SKM-1 treated with dmso at 0.1 percent for 144 hours (cell line): ENCODE data around the gene DHRS13.
A peak's percentile ranks its signal among the peaks of the same experiment; 100 is the strongest.

ENCODE experiments used
- DNase-seq: peaks from one replicate; lab custom pipeline; 2025; ENCODE audit not compliant: unreplicated experiment; lab: John Stamatoyannopoulos, UW

DHRS13 gene

DNA sequence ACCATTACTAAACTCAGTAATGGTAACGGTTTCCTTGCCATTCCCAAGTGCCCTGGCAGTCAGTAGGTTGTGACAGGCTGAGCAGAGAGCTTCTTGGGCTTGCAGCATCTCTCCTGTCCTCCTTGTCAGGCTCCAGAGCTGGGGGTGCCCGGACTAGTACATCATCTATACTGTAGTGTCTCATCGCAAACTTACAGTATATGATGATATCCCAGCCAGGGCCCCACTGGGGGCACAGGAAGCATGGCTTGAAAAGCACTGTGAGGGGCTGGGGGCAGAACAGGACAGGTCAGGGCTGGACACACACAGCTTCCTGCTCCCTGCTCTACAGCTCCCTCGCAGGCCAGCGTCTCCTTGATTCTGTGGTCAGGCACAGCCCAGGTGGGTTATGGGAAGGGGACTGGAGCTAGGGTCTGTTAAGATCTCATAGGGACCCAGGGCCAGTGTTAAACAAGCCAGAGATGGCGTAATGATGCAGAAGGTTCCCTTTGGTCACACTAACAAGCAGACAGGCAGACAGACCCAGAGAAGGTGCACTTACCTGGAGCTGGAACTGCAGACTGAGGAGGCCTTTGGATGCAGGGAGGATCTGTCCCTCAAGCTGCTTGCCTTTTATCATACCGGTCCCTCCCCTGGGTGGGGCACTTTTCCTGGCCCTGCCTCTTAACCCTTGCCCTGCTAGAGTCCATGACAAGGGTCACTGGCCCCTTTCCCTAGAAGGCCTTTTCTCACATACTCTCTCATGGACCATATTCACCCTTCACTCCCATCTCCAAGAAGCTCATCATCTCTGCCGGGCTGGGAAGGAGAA is 41.3 kb downstream of the DHRS13 start:
- DNase-seq: no peak

- no peak for DNase-seq
Observed at GRCh38 chr17:28860363-28860808, 42.5 kb downstream of the DHRS13 start.

- no peak for DNase-seq
Observed at GRCh38 chr17:28858801-28859355, 44.0 kb downstream of the DHRS13 start.

DNA sequence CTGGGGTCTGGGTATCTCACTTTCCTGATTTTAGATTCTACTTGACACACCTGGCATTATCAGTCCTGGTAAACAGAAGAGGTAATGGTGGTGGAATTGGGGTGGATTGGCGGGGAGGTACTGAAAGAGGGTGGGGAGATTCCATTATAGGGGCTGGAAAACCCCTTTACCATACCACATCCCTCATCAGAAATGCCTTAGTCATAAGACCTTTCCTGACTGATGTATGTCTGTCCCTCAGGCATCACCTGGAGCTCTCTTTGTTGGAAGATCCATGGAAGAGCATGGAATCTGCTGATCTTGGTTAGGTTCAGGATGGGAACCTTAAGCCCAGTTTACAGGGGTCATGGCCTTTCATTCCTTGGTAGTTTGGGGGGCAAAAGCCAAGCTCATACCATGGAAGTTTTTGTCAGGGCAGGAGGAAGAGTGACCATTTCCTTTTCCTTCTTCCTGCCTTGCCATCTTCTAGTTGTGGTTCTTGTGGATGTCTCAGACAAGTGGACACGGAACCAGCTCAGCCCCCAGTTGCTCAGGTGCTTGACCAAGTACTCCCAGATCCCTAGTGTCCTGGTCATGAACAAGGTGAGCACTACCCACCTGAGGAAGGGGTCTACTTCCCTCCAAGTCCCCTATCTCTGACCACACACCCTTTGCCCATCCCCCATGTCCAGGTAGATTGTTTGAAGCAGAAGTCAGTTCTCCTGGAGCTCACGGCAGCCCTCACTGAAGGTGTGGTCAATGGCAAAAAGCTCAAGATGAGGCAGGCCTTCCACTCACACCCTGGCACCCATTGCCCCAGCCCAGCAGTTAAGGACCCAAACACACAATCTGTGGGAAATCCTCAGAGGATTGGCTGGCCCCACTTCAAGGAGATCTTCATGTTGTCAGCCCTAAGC is 44.7 kb downstream of the DHRS13 start:
- DNase-seq: no peak

DNA sequence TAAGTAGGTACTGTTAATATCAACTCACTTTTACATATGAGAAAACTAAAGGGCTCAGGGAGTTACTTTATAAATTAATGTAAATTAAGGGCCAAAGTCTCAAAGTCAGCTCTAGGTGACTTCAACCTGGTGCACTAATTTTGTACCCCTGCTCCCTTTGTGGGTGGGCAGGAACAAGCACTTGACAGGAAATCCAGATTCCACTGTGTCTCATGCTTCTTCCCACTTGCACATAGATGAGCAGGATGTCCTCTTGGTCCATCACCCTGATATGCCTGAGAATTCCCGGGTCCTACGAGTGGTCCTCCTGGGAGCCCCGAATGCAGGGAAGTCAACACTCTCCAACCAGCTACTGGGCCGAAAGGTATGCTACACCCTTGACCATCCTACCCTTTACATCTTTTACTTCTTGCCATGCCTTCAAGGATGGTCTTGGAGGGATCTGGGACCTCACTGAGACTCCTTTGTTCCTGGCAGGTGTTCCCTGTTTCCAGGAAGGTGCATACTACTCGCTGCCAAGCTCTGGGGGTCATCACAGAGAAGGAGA is 46.8 kb downstream of the DHRS13 start:
- no peak for DNase-seq

DNA sequence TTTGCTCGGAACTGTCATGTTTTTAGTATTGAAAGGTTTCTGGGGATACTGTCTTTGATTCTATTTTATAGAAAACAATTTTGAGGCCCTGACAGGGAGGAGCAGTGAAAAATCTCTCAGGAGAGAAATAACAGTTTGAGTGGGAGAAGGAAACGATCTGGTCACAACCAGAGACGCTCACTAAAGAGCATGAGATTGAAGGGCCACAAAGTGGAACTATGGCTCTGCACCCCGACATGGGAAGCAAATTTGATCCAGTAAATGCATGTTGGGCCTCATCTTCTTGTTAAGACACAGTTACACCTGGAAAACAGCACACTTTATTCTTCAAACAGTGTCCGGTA is 47.6 kb downstream of the DHRS13 start:
- DNase-seq: no peak

DNA sequence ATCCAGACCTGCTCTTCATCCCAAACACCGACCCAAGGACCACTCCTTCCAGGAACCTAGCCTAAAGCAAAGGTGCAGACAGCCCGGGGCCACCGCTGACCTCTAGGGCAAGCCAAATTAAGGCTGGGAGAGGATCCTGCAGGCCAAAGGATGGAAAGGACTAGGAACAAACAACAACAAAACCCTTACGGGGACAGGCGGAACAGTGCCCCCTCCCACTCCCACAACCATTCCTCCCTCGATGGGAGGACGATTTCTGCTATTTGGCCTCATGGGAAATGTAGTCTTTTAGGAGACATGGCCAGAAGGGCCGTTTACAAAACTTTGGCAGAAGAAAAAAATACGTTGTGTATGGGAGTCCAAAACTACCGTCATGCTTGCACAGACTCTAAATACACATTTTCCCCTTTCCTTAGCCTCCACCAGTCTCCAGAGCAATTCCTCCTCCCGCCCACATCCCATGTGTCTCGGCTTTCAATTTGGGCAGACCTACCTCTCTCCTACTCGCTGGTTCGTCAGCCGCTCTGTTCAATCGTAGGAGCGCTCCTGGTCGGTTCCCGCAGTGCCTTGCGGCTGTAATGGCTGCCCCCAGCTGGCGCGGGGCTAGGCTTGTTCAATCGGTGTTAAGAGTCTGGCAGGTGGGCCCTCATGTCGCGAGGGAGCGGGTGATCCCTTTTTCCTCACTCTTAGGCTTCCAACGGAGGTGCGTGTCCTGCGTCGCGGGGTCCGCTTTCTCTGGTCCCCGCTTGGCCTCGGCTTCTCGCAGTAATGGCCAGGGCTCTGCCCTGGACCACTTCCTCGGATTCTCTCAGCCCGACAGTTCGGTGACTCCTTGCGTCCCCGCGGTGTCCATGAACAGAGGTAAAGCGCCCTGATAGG is 48.2 kb downstream of the DHRS13 start, which contains the start of gene ERAL1:
Gene ERAL1, plus strand, starts transcription at position 560 of the 879 bp plus-strand sequence. Its CDS starts 19 bp downstream, at position 579.
- peak; percentile 76 for DNase-seq

DNA sequence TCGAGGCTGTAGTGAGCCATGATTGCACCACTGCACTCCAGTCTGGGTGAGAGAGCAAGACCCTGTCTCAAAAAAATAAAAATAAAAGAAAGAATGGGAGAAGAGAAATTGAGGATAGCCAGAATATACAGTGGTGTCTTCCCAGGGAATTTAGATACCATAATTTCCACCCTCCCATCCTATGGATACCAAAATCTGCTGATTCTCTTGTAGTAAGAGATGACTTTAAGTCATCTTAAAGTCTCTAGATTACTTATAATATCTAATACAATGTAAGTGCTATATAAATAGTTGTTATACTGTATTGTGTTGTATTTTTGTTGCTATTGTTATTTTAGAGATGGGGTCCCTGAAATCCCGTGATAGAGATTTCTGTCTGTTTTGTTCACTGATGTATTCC is 49.6 kb downstream of the DHRS13 start:
- no peak for DNase-seq

DNA sequence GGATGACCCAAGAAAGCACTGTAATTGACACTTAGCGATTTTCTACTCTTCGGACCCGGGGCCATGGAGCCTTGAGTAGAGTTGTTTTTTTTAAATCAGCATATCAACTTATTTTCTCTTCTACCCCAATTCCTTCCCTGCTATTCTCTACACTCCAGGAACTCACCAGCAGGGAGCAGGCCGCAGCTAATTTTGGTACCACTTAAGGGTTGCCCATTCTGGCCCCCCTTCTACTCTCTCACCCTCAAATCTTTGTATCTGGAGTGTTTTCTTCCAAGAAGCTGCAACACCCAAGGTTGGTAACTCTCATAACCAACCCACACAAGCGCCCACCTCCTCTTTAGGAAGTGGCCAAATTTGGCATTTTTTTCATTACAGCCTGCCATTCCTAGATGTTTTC is 53.6 kb downstream of the DHRS13 start:
- DNase-seq: no peak

DNA sequence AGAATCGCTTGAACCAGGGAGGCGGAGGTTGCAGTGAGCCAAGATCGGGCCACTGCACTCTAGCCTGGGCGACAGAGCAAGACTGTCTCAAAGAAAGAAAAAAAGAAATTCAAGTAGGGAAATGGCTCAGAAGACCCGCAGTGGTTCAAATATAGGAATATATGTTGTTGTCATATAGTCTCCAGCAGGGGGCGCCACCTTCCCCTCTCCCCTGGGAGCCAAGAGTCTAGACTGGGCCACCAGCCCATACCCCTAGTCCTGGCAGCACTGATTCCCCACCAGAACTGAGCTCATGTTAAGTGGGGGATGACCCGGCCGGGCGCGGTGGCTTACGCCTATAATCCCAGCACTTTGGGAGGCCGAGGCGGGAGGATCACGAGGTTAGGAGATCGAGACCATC is 54.2 kb downstream of the DHRS13 start:
- DNase-seq: peak; percentile 45
